OCI-LY1 (cell line): ENCODE results near the gene UBL3.

ENCODE experiments used
- CTCF ChIP-seq: fragments of 200-600 bp; sonication (generic), shearing (Covaris generic); IDR thresholded peaks from 2 replicates; pipeline ENCODE4 v1.5.1; 2017; ENCODE audit warnings: mild to moderate bottlenecking, antibody characterized with exemption, low read length, moderate library complexity, mixed read lengths
- EZH2 ChIP-seq: fragments of 200-600 bp; sonication (generic), shearing (Covaris generic); IDR thresholded peaks from 2 replicates; pipeline ENCODE4 v1.8.0; 2017; ENCODE audit warnings: borderline replicate concordance, mixed run types, mild to moderate bottlenecking, antibody characterized with exemption, low read length, moderate library complexity, mixed read lengths

DNA sequence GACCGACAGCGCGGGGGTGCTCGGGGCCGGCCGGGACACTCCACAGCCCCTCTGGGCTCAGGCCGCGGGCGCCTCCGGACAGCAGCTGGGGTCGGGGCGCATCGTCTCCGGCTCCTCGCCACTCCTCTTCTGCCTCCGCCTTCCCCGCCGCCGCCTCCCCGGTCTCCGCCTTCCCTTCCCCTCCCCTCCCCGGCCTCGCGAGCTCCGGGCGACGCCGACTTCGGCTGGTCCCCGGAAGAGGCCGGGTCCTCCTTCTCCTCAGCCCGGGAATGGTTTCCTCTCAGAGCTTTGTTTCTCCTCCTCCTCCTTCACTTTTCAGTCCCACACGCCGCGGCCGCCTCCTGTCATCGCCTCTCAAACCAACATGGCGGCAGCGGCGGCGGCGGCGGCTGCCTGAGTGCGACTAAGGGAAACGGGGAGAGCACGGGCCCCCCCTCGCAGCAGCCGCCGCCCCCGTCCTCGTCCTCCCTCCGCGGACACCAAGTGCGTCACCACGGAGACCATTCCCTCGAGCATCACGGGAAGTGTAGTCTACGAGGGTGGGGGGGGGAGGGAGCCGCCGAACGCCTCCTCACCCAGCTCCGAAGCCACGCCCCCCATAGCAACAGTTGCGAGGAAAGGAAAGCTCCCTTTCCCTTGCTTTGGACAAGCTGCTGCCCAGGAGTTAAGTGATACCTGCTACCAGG, at the start of gene UBL3:
- TF ChIP-seq CTCF (no peak), EZH2 (no peak)
